PC-9 (cell line): ENCODE results near the gene TLE4.

ENCODE experiments used
- CTCF ChIP-seq: fragments of 200-600 bp; sonication (generic); conservative IDR thresholded peaks from 2 replicates; pipeline ENCODE4 v1.6.1; 2017; ENCODE audit warnings: mixed run types, antibody characterized with exemption, mild to moderate bottlenecking, moderate library complexity
- EZH2 ChIP-seq: fragments of 200-600 bp; sonication (generic); IDR thresholded peaks from 2 replicates; pipeline ENCODE4 v1.8.0; 2017; ENCODE audit warnings: antibody characterized with exemption, low read depth

- TF ChIP-seq CTCF (no peak), EZH2 (0 out of 2 replicates have a peak, but pooled peaks have one; percentile 46)
Measured at GRCh38 chr9:79766091-79766490, 194.3 kb downstream of the TLE4 start.
